Measurements from ENCODE around the gene ADGRL3.

GRCh38 chr4:61889117-61889516, 689.0 kb downstream of the ADGRL3 start:
- TF ChIP-seq, protein P1, sequence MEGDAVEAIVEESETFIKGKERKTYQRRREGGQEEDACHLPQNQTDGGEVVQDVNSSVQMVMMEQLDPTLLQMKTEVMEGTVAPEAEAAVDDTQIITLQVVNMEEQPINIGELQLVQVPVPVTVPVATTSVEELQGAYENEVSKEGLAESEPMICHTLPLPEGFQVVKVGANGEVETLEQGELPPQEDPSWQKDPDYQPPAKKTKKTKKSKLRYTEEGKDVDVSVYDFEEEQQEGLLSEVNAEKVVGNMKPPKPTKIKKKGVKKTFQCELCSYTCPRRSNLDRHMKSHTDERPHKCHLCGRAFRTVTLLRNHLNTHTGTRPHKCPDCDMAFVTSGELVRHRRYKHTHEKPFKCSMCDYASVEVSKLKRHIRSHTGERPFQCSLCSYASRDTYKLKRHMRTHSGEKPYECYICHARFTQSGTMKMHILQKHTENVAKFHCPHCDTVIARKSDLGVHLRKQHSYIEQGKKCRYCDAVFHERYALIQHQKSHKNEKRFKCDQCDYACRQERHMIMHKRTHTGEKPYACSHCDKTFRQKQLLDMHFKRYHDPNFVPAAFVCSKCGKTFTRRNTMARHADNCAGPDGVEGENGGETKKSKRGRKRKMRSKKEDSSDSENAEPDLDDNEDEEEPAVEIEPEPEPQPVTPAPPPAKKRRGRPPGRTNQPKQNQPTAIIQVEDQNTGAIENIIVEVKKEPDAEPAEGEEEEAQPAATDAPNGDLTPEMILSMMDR (IDR thresholded peaks at IDR 0.05; ENCODE audit: insufficient read depth, low read depth, low read length): no peak
- TF ChIP-seq EZH2 (IDR thresholded peaks at IDR 0.05; ENCODE audit: insufficient read depth, low read length): no peak
